ENCODE measurements around the gene CCDC91.

CCDC91 gene

DNA sequence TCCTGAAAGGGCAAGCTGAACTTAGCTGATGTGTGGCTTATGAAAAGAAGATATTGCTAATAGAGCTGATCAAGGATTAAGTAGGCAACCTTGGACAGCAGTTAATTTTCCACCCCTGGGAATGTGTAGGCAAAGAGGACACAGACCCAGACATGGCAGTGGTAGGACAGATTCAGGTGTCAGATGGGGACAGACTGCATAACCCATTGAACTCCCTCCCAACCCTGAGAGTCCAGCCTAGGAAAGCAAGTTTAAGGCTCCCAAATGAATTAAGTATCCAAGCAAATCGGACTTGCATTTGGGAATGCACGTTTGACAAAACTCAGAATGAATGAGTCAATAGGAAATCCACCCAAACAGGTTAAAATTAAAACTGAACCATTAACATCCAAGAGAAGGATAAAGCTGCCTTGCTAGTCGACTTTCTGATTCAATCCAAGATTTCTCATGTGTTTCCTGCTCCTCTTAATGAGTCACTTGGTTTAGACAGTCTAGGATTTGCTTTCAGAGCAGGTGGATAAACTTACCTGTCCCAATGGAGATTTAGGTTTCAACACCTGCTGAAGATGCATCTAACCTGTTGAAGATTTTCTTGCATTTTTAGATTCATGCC, 385.4 kb downstream of the CCDC91 start:
- TF ChIP-seq, protein P1, sequence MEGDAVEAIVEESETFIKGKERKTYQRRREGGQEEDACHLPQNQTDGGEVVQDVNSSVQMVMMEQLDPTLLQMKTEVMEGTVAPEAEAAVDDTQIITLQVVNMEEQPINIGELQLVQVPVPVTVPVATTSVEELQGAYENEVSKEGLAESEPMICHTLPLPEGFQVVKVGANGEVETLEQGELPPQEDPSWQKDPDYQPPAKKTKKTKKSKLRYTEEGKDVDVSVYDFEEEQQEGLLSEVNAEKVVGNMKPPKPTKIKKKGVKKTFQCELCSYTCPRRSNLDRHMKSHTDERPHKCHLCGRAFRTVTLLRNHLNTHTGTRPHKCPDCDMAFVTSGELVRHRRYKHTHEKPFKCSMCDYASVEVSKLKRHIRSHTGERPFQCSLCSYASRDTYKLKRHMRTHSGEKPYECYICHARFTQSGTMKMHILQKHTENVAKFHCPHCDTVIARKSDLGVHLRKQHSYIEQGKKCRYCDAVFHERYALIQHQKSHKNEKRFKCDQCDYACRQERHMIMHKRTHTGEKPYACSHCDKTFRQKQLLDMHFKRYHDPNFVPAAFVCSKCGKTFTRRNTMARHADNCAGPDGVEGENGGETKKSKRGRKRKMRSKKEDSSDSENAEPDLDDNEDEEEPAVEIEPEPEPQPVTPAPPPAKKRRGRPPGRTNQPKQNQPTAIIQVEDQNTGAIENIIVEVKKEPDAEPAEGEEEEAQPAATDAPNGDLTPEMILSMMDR (IDR thresholded peaks at IDR 0.05; ENCODE audit: control insufficient read depth, extremely low read depth, insufficient read depth): no peak

DNA sequence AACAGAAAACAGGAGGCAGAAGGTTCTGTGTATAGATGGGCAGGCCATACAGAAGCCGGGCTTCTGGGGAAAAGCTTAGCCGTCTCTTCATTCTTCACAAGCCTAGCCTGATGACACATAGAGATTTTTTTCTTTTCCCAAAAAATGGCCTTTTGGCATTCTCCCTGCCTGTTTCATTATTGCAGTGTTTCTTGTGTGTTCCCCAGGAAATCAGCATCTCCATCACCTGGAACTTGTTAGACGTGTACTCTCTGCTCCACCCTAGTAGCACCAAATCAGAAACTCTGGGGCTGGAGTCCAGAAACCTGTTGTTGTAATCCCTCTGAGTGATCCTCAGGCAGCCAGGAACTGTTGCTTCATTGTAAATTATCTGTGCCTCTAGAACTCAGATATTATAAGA, 388.1 kb downstream of the CCDC91 start:
- DNase-seq (ENCODE audit: low read depth): no peak
- no peak overlapping the region for H3K4me3 ChIP-seq (ENCODE audit: low read depth, low read length)
- TF ChIP-seq, protein P1 (IDR thresholded peaks at IDR 0.05; ENCODE audit: control insufficient read depth, extremely low read depth, insufficient read depth): no peak

More for the DNA sequence above, 385.4 kb downstream of the CCDC91 start:
- no peak for DNase-seq (ENCODE audit: low read depth)
- H3K4me3 ChIP-seq (ENCODE audit: low read depth, low read length): no peak overlapping the region

DNA sequence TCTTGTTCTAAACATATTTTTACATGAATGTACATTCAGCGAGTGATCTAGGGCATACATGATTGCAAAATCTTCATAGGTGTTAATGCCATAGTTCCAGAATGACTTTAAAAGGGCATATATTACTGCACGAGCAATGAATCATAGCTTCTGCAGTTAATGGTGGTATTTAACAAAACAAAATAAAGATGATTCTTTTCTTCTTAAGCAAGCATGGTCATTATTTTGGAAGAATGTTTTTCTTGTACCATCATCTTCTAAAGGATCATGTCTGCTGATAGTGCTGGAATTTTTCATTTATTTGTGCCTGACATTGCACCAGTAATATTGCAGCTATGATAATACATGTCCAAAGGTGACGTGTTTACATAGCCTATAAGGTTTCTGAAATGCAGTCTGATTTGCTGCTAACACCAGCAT, 388.6 kb downstream of the CCDC91 start:
- TF ChIP-seq, protein P1 (IDR thresholded peaks at IDR 0.05; ENCODE audit: control insufficient read depth, extremely low read depth, insufficient read depth): no peak
- H3K4me3 ChIP-seq (ENCODE audit: low read depth, low read length): no peak overlapping the region
- DNase-seq (ENCODE audit: low read depth): no peak

DNA sequence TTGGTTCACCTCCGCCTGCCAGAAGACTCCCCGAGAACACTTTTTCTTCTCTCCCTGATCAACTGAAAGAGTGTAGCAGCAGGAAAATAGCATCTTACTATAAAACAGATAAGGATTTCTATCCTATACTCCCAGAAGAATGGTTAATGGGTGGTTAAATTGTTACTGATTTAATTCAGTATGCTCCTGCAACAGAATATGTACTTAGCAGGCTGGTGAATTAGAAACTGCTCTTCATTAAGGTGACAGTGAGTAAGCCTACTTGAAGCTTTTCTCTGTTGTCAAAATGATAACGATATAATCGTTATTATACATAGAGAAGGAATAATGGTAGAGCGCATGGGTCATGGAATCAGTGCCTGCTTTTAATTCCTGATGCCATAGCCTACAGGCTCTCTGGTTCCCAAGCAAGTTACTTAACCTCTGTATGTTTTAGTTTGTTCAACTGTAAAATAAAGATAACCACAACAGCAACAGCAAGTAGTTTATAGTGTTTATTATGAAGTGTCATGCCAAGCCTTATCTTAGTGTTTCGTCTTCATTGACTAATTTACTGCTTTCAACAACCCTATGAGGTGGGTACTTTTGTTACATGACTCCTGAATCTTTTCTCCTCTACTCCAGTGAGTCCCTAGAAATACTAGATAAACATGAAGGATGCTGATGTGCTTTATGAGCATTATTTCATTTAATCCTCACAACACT, 392.6 kb downstream of the CCDC91 start:
- TF ChIP-seq, protein P1 (IDR thresholded peaks at IDR 0.05; ENCODE audit: control insufficient read depth, extremely low read depth, insufficient read depth): no peak
- no peak overlapping the region for H3K4me3 ChIP-seq (ENCODE audit: low read depth, low read length)
- no peak for DNase-seq (ENCODE audit: low read depth)

DNA sequence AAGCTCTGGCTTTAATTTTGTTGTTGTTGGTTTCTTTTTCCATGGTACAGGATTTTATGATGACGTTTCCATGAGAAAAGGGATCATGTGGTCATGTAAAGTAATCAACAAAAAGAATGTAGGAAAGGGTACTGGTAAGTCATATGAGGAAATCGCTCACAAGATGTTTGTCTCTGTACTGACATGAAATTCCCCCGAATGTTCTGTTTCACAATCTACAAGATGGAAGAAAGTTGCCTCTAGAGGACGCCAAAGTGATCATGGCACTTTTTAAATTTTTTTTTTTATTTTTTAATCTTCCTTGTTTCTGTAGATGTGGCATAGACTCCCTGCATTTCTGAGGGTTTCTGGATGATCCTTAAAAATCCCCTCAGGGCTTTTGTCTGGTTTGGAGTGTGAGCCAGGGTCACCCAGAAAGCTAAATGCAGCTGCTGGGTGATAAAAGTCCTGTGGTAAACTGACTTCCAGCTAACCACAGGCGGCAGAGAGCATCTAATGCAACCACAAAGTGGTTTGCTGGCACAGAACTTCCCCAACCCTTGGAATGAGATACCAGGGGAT, 393.5 kb downstream of the CCDC91 start:
- no peak overlapping the region for H3K4me3 ChIP-seq (ENCODE audit: low read depth, low read length)
- TF ChIP-seq, protein P1 (IDR thresholded peaks at IDR 0.05; ENCODE audit: control insufficient read depth, extremely low read depth, insufficient read depth): no peak
- no peak for DNase-seq (ENCODE audit: low read depth)

DNA sequence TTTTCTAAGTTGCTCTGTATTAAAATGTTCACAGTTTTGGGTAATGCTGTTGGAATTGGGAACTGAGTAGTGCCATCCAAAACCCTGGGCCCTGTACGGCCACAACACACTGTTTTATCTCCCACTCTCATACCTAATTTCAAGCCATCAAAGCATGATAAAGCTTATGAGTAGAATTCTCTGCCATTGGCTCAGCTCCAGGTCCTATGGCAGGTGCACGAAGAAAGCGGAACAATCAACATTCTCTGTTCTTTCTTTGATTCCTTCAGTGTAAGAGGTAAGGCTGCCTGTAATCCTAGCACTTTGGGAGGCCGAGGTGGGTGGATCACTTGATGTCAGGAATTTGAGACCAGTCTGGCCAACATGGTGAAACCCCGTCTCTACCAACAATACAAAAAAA, 394.9 kb downstream of the CCDC91 start:
- TF ChIP-seq, protein P1 (IDR thresholded peaks at IDR 0.05; ENCODE audit: control insufficient read depth, extremely low read depth, insufficient read depth): no peak
- DNase-seq (ENCODE audit: low read depth): no peak
- H3K4me3 ChIP-seq (ENCODE audit: low read depth, low read length): no peak overlapping the region
